AG04449 (cell line): ENCODE results near the gene SLCO2B1.

Source experiments
- CTCF ChIA-PET: fragments of 350-600 bp; formaldehyde crosslinking; extraction: SDS; loops from one replicate; lab custom pipeline; 2021; ENCODE audit warnings: antibody characterized with exemption; lab: Yijun Ruan, JAX
- POLR2A ChIA-PET: fragments of 400-600, 350-600 bp; formaldehyde crosslinking; extraction: SDS; loops from one replicate; lab custom pipeline; 2020; ENCODE audit warnings: antibody characterized with exemption, inconsistent platforms; lab: Yijun Ruan, JAX
- DNase-seq: peaks from one replicate; pipeline ENCODE4 v3.0.0-alpha.2; 2010; ENCODE audit warnings: low read depth, low spot score
- H3K4me3 ChIP-seq: 2 replicates; pipeline ENCODE4 v1.5.1; 2011; ENCODE audit warnings: low read depth, mild to moderate bottlenecking, control low read depth, low read length
- CTCF ChIP-seq: IDR thresholded peaks from one replicate; pipeline ENCODE4 v1.5.1; 2011; ENCODE audit warnings: mild to moderate bottlenecking, moderate library complexity, low read length, control low read depth, inconsistent platforms; ENCODE audit not compliant: insufficient read depth; ENCODE audit errors: missing control alignments

The SLCO2B1 gene

DNA sequence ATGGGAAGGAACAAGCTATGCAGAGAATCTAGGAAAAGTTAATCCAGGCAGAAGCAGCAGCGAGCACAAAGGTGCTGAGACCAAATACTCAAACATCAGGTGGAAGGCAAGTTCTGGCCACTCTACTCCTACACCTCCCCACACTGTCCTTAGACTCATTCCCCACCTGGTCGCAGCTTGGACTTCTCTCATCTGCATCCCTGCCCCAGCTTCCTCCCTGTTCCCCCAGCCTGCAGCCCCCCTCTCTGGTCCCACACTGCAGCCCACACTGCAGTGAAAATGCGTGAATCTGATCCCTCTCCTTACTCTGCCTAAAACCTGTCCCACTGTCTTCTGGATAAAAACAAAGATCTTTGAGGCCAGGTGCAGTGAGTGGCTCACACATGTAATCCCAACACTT is 98.8 kb downstream of the SLCO2B1 start:
- no peak for TF ChIP-seq CTCF
- DNase-seq = no peak
- CTCF ChIA-PET = interaction anchor here (0.9 to 17.3 kb wide), 24 partner anchors 8 to 386 kb away, joined by 3 to 501 read pairs (median 11); partner anchors contain the start of genes SLCO2B1 and TPBGL
- H3K4me3 ChIP-seq = no peak overlapping the region
- POLR2A ChIA-PET = no interaction called here

GRCh38 chr11:75254326-75254725 is 103.4 kb downstream of the SLCO2B1 start:
- no peak for TF ChIP-seq CTCF
- no peak for DNase-seq
- ChIA-PET POLR2A (no interaction called here), CTCF (interaction anchor here (1.8 to 2.7 kb wide), 3 partner anchors 10 to 111 kb away, joined by 9 to 21 read pairs (median 10); no protein-coding TSS in a partner anchor)
- no peak overlapping the region for H3K4me3 ChIP-seq
